ENCODE results near the gene ZNF747. TPM values are rescaled to one million over a fixed set of nuclear protein-coding genes. Genes with fewer than 3 reads are reported as not detected.

ZNF747 gene
- total RNA-seq, result 1 to 10 TPM; 5.3 to 9.7 (median 6.4) TPM
- long read RNA-seq, result 0 reads

GRCh38 chr16:30534368-30535105 is at the start of gene ZNF747:
TSS of gene ZNF747 (minus strand) at chr16:30534858. CDS start at chr16:30534679, 179 bp downstream.
- intact Hi-C loops (cut with DNase I), result no loop called here
- peak within 1 kb of the TSS; percentile 91 to 98 (median 95) for H3K27ac ChIP-seq
- H3K36me3 ChIP-seq, result peaks cover 0 to 16% (median 0%) of the 10 kb centered on the region in 4 donors
- peak; percentile 94 to 95 (median 95) for DNase-seq
- H3K4me1 ChIP-seq, result peaks cover 0 to 23% (median 6%) of the 10 kb centered on the region in 4 donors
- TF ChIP-seq, protein P1, sequence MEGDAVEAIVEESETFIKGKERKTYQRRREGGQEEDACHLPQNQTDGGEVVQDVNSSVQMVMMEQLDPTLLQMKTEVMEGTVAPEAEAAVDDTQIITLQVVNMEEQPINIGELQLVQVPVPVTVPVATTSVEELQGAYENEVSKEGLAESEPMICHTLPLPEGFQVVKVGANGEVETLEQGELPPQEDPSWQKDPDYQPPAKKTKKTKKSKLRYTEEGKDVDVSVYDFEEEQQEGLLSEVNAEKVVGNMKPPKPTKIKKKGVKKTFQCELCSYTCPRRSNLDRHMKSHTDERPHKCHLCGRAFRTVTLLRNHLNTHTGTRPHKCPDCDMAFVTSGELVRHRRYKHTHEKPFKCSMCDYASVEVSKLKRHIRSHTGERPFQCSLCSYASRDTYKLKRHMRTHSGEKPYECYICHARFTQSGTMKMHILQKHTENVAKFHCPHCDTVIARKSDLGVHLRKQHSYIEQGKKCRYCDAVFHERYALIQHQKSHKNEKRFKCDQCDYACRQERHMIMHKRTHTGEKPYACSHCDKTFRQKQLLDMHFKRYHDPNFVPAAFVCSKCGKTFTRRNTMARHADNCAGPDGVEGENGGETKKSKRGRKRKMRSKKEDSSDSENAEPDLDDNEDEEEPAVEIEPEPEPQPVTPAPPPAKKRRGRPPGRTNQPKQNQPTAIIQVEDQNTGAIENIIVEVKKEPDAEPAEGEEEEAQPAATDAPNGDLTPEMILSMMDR (IDR thresholded peaks at IDR 0.05), result peak in 1 of 4 donors; percentile 10
- peak; percentile 69 for TF ChIP-seq POLR2A (IDR thresholded peaks at IDR 0.05)
- no peaks in the 10 kb centered on the region for H3K27me3 ChIP-seq
- H3K9me3 ChIP-seq, result no peaks in the 10 kb centered on the region
- peak within 1 kb of the TSS; percentile 86 to 89 (median 87) for H3K4me3 ChIP-seq
- WGBS (ENCODE audit: insufficient coverage, low coverage, low lambda C conversion rate, missing lambda C conversion rate), result 0% methylated on average over 10 of the region's 70 CpGs
- ATAC-seq, result peak; percentile 86 to 88 (median 88)

GRCh38 chr16:30582611-30583340 is 48.1 kb upstream of the ZNF747 start:
- TF ChIP-seq, protein P1 (IDR thresholded peaks at IDR 0.05), result no peak
- no peak for TF ChIP-seq POLR2A (IDR thresholded peaks at IDR 0.05)
- peaks cover 0 to 12% (median 6%) of the 10 kb centered on the region in 4 donors for H3K36me3 ChIP-seq
- over 99% methylated on average over 25 of the region's 48 CpGs for WGBS (ENCODE audit: insufficient coverage, low coverage, low lambda C conversion rate, missing lambda C conversion rate)
- ATAC-seq (no peak), DNase-seq (no peak)
- intact Hi-C loops (cut with DNase I), result no loop called here
- no peaks in the 10 kb centered on the region for H3K27me3 ChIP-seq
- no peak overlapping the region for H3K27ac ChIP-seq
- H3K4me3 ChIP-seq, result no peak overlapping the region
- H3K9me3 ChIP-seq, result no peaks in the 10 kb centered on the region
- H3K4me1 ChIP-seq, result peaks cover 0 to 6% (median 2%) of the 10 kb centered on the region in 4 donors

DNA sequence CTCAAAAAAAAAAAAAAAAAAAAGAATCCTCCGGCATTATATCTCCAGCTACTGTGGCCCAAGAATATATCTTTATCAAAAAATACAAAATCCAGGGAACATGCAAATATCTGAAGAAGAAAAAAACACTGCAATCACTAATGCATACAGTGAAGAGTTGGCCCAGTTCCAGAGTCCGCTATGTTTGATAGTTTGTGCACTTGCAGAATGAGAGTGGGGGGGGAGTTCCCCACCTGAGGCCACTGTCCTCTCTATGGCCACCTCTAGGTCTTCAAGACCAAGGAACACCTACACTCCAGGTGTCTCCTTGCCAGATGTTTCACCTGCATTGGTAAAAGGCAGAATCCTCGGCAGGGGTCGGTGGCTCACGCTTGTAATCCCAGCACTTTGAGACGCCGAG is 46.8 kb upstream of the ZNF747 start:
- Histone ChIP-seq H3K4me3 (no peak overlapping the region), H3K27ac (no peak overlapping the region), H3K4me1 (peaks cover 0 to 6% (median 2%) of the 10 kb centered on the region in 4 donors), H3K9me3 (no peaks in the 10 kb centered on the region), H3K27me3 (no peaks in the 10 kb centered on the region), H3K36me3 (peaks cover 0 to 12% (median 6%) of the 10 kb centered on the region in 4 donors)
- 85% methylated on average over 5 of the region's 7 CpGs for WGBS (ENCODE audit: insufficient coverage, low coverage, low lambda C conversion rate, missing lambda C conversion rate)
- intact Hi-C loops (cut with DNase I), result no loop called here
- TF ChIP-seq POLR2A (IDR thresholded peaks at IDR 0.05), result no peak
- TF ChIP-seq, protein P1 (IDR thresholded peaks at IDR 0.05), result no peak
- ATAC-seq, result no peak
- no peak for DNase-seq

DNA sequence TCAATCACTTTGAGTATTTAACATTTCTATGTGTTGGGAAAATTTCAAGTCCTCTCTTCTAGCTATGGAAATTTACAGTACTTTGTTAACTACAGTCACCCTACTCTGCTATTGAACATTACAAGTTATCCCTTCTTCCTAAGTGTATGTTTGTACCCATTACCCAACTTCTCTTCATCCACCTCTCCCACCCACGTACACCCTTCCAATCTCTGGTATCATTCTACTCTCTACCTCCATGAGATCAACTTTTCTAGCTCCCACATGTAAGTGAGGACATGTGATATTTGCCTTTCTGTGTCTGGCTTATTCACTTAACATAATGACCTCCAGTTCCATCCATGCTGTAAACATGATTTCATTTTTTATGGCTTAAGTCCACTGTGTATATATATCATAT is 40.0 kb upstream of the ZNF747 start:
- ATAC-seq (no peak), DNase-seq (no peak)
- Histone ChIP-seq H3K9me3 (no peaks in the 10 kb centered on the region), H3K27ac (no peak overlapping the region), H3K4me3 (no peak overlapping the region), H3K27me3 (no peaks in the 10 kb centered on the region), H3K36me3 (no peaks in the 10 kb centered on the region), H3K4me1 (peaks cover 0 to 12% (median 0%) of the 10 kb centered on the region in 4 donors)
- intact Hi-C loops (cut with DNase I), result no loop called here
- 67% methylated on average over 1 of the region's 1 CpG for WGBS (ENCODE audit: insufficient coverage, low coverage, low lambda C conversion rate, missing lambda C conversion rate)
- TF ChIP-seq POLR2A (IDR thresholded peaks at IDR 0.05), result no peak
- TF ChIP-seq, protein P1 (IDR thresholded peaks at IDR 0.05), result no peak
